IMR-90 (cell line): Measurements from ENCODE around the gene OR6V1. TPM values are rescaled to one million over a fixed set of nuclear protein-coding genes. Genes with fewer than 3 reads are reported as not detected.

ENCODE experiments used
- ATAC-seq: fragments of 200-7000 bp; cut with Tn5 transposase; 2 replicates; pipeline ENCODE4 v1.9.1; 2020; ENCODE audit warnings: low read depth, mild to moderate bottlenecking, moderate library complexity
- BruUV-seq: library from RNA; stranded (reverse); fragments of 400-500 nt; replicated peaks from 2 replicates; lab custom pipeline; 2021; lab: Mats Ljungman, UMichigan
- CTCF ChIA-PET: fragments of 300-600 bp; formaldehyde crosslinking; extraction: SDS; loops from one replicate; lab custom pipeline; 2021; ENCODE audit warnings: antibody characterized with exemption; lab: Yijun Ruan, JAX
- POLR2A ChIA-PET: fragments of 300-600 bp; sonication (Branson Sonifier 250); formaldehyde crosslinking; loops from one replicate; lab custom pipeline; 2022; ENCODE audit warnings: antibody characterized with exemption; ENCODE audit not compliant: unreplicated experiment; lab: Charles Lee
- DNase-seq: peaks from one replicate; pipeline ENCODE4 v3.0.0; 2013
- H2AFZ ChIP-seq: replicated peaks from 2 replicates; pipeline ENCODE3; 2013; ENCODE audit warnings: low read length, mild to moderate bottlenecking; ENCODE audit not compliant: poor library complexity
- H2AK5ac ChIP-seq: 2 replicates; pipeline ENCODE4 v1.6.1; 2013; ENCODE audit warnings: low read depth, low read length, inconsistent platforms
- H2AK9ac ChIP-seq: replicated peaks from 2 replicates; pipeline ENCODE3; 2013; ENCODE audit warnings: mild to moderate bottlenecking, low read depth, low read length, moderate library complexity; ENCODE audit not compliant: poor library complexity
- H2BK120ac ChIP-seq: 2 replicates; pipeline ENCODE4 v1.6.1; 2013; ENCODE audit warnings: low read depth, low read length, inconsistent platforms
- H2BK15ac ChIP-seq: 3 replicates; pipeline ENCODE4 v1.6.1; 2013; ENCODE audit warnings: low read depth, low read length, inconsistent platforms
- H2BK20ac ChIP-seq: 2 replicates; pipeline ENCODE4 v1.6.1; 2013; ENCODE audit warnings: low read depth, mild to moderate bottlenecking, inconsistent platforms, low read length, moderate library complexity
- H2BK5ac ChIP-seq: 2 replicates; pipeline ENCODE4 v1.6.1; 2013; ENCODE audit warnings: mild to moderate bottlenecking, low read depth, low read length, inconsistent platforms; ENCODE audit not compliant: poor library complexity, severe bottlenecking
- H3K14ac ChIP-seq: replicated peaks from 2 replicates; pipeline ENCODE4 v1.6.1; 2013; ENCODE audit warnings: low read depth, low read length, inconsistent platforms
- H3K18ac ChIP-seq: 2 replicates; pipeline ENCODE4 v1.6.1; 2013; ENCODE audit warnings: low read depth, low read length, control low read depth
- H3K23ac ChIP-seq: 2 replicates; pipeline ENCODE4 v1.6.1; 2013; ENCODE audit warnings: low read depth, low read length, inconsistent platforms
- H3K27ac ChIP-seq: 2 replicates; pipeline ENCODE4 v1.5.1; 2013; ENCODE audit warnings: mild to moderate bottlenecking, control low read depth, low read length; ENCODE audit not compliant: insufficient read depth
- H3K27me3 ChIP-seq: 2 replicates; pipeline ENCODE4 v1.6.1; 2013; ENCODE audit warnings: low read length; ENCODE audit not compliant: control insufficient read depth, insufficient read depth
- H3K36me3 ChIP-seq: 2 replicates; pipeline ENCODE4 v1.6.1; 2013; ENCODE audit warnings: low read length, mixed read lengths; ENCODE audit not compliant: control insufficient read depth, insufficient read depth
- H3K4ac ChIP-seq: 2 replicates; pipeline ENCODE4 v1.6.1; 2013; ENCODE audit warnings: low read depth, low read length, inconsistent platforms
- H3K4me1 ChIP-seq: 2 replicates; pipeline ENCODE4 v1.6.1; 2013; ENCODE audit warnings: low read length, mixed read lengths; ENCODE audit not compliant: control insufficient read depth, insufficient read depth
- H3K4me2 ChIP-seq: 2 replicates; pipeline ENCODE4 v1.6.1; 2013; ENCODE audit warnings: low read depth, mild to moderate bottlenecking, control low read depth, low read length, moderate library complexity
- H3K4me3 ChIP-seq: 2 replicates; pipeline ENCODE4 v1.5.1; 2013; ENCODE audit warnings: low read depth, mild to moderate bottlenecking, control low read depth, low read length, moderate library complexity; ENCODE audit not compliant: insufficient read depth
- H3K56ac ChIP-seq: 2 replicates; pipeline ENCODE4 v1.6.1; 2013; ENCODE audit warnings: low read length, inconsistent platforms; ENCODE audit not compliant: insufficient read depth; ENCODE audit errors: extremely low read depth
- H3K79me1 ChIP-seq, 2 experiments: 2 replicates each; pipeline ENCODE4 v1.6.1; 2013; ENCODE audit warnings: low read length in 2 of 2, inconsistent platforms in 1 of 2, low read depth in 1 of 2
- H3K9ac ChIP-seq: 2 replicates; pipeline ENCODE4 v1.6.1; 2013; ENCODE audit warnings: low read depth, low read length, control low read depth
- H3K9me1 ChIP-seq: 2 replicates; pipeline ENCODE4 v1.6.1; 2013; ENCODE audit warnings: low read length, inconsistent platforms; ENCODE audit not compliant: insufficient read depth
- H3K9me3 ChIP-seq: 2 replicates; pipeline ENCODE4 v1.6.1; 2013; ENCODE audit warnings: low read length; ENCODE audit not compliant: control insufficient read depth, insufficient read depth
- H4K20me1 ChIP-seq: 2 replicates; pipeline ENCODE4 v1.6.1; 2013; ENCODE audit warnings: low read length, inconsistent platforms; ENCODE audit not compliant: insufficient read depth
- H4K5ac ChIP-seq: 2 replicates; pipeline ENCODE4 v1.6.1; 2013; ENCODE audit warnings: mild to moderate bottlenecking, low read depth, low read length, control low read depth
- H4K8ac ChIP-seq, 2 experiments: 2 replicates each; pipeline ENCODE4 v1.6.1; 2013; ENCODE audit warnings: low read depth in 2 of 2, low read length in 2 of 2, control low read depth in 1 of 2, inconsistent platforms in 1 of 2
- H4K91ac ChIP-seq: 2 replicates; pipeline ENCODE4 v1.6.1; 2013; ENCODE audit warnings: low read depth, low read length, inconsistent platforms; ENCODE audit not compliant: insufficient read depth
- BHLHE40 ChIP-seq: fragments of 150-350 bp; IDR thresholded peaks from 2 replicates; pipeline ENCODE4 v1.6.1; 2016; ENCODE audit warnings: mild to moderate bottlenecking, low read depth, low read length
- CEBPB ChIP-seq: IDR thresholded peaks from 2 replicates; pipeline ENCODE4 v1.6.1; 2012; ENCODE audit warnings: low read depth, low read length, improper control_type of control experiment
- CHD1 ChIP-seq: IDR thresholded peaks from 2 replicates; pipeline ENCODE4 v1.6.1; 2012; ENCODE audit warnings: low read depth, low read length, improper control_type of control experiment
- CTCF ChIP-seq: conservative IDR thresholded peaks from 2 replicates; pipeline ENCODE4 v1.5.1; 2012; ENCODE audit warnings: mild to moderate bottlenecking, low read depth, low read length, improper control_type of control experiment
- ELK1 ChIP-seq: fragments of 150-350 bp; IDR thresholded peaks from 2 replicates; pipeline ENCODE4 v1.6.1; 2016; ENCODE audit warnings: low read depth, mild to moderate bottlenecking, low read length, moderate library complexity, borderline replicate concordance
- MAFK ChIP-seq: IDR thresholded peaks from 2 replicates; pipeline ENCODE4 v1.6.1; 2012; ENCODE audit warnings: low read depth, low read length, improper control_type of control experiment
- NFE2L2 ChIP-seq: fragments of 150-350 bp; IDR thresholded peaks from 2 replicates; pipeline ENCODE4 v1.6.1; 2016; ENCODE audit warnings: low read depth, mild to moderate bottlenecking, low read length
- POLR2A ChIP-seq: IDR thresholded peaks from 2 replicates; pipeline ENCODE4 v1.6.1; 2012; ENCODE audit warnings: mild to moderate bottlenecking, low read depth, low read length
- RCOR1 ChIP-seq: IDR thresholded peaks from 2 replicates; pipeline ENCODE4 v1.6.1; 2012; ENCODE audit warnings: mild to moderate bottlenecking, low read length, improper control_type of control experiment; ENCODE audit not compliant: insufficient replicate concordance
- RFX5 ChIP-seq: IDR thresholded peaks from 2 replicates; pipeline ENCODE4 v1.8.0; 2012; ENCODE audit warnings: low read depth, mild to moderate bottlenecking, low read length, moderate library complexity
- SMC3 ChIP-seq: fragments of 150-350 bp; IDR thresholded peaks from 2 replicates; pipeline ENCODE4 v1.6.1; 2016; ENCODE audit warnings: low read depth, mild to moderate bottlenecking, antibody characterized with exemption, low read length, moderate library complexity
- WGBS, 2 experiments: methylation state at CpG; one replicate each; pipeline versions ENCODE4 v1.1.5 to v1.1.7; 2013; ENCODE audit warnings: missing lambda C conversion rate in 2 of 2; ENCODE audit not compliant: insufficient read length in 1 of 2; ENCODE audit errors: extremely low coverage in 2 of 2; 5-methylcytosine and 5-hydroxymethylcytosine counted together
- dilution Hi-C: fragments of 300-500 bp; cut with HindIII; formaldehyde crosslinking; loops from one replicate; pipeline ENCODE4 v1.14.3; 2018; ENCODE audit warnings: low sequenced_read_pairs; ENCODE audit not compliant: unreplicated experiment
- in situ Hi-C: fragments of 300-500 bp; cut with MboI; formaldehyde crosslinking; loops from 3 replicates; pipeline ENCODE4 v1.14.3; 2019; ENCODE audit warnings: low sequenced_read_pairs, inconsistent platforms, mixed read lengths
- intact Hi-C: fragments of 100-400 bp; cut with micrococcal nuclease; formaldehyde crosslinking; loops from 2 replicates; pipeline ENCODE4 v1.10.0; 2022
- polyA plus RNA-seq, 3 experiments: library from polyadenylated mRNA; depleted of rRNA; stranded (reverse); fragments of >200 nt; gene quantifications; 2 replicates each; pipeline ENCODE4 v1.2.3, GENCODE V29; 2012; ENCODE audit warnings: low replicate concordance in 1 of 3
- total RNA-seq: library from RNA; depleted of rRNA; stranded (reverse); fragments of >200 nt; gene quantifications from 2 replicates; pipeline ENCODE4 v1.2.3, GENCODE V29; 2012

OR6V1 gene
- total and polyA plus RNA-seq, 2 of the 4 experiments (the other 2 are of a cell fraction), result not detected

GRCh38 chr7:143096146-143096545, 44.0 kb downstream of the OR6V1 start:
- no TSS peak for BruUV-seq
- H4K8ac ChIP-seq, result no peak overlapping the region
- H3K79me1 ChIP-seq, result no peaks in the 10 kb centered on the region
- no peaks in the 10 kb centered on the region for H3K4me1 ChIP-seq
- no peak overlapping the region for H2BK20ac ChIP-seq
- no peak overlapping the region for H2BK120ac ChIP-seq
- TF ChIP-seq ELK1 (no peak), NFE2L2 (no peak), RFX5 (no peak), BHLHE40 (no peak), RCOR1 (no peak), POLR2A (no peak), MAFK (no peak), SMC3 (no peak), CHD1 (no peak), CEBPB (no peak), CTCF (no peak)
- H3K4me3 ChIP-seq, result no peak overlapping the region
- no peak overlapping the region for H2AK9ac ChIP-seq
- no peak overlapping the region for H2BK15ac ChIP-seq
- no peak for ATAC-seq
- no peak for DNase-seq
- no peak overlapping the region for H2BK5ac ChIP-seq
- intact Hi-C loops, result no loop called here
- no peak overlapping the region for H3K4me2 ChIP-seq
- H4K20me1 ChIP-seq, result no peaks in the 10 kb centered on the region
- H2AK5ac ChIP-seq, result no peak overlapping the region
- no peak overlapping the region for H2AFZ ChIP-seq
- CTCF ChIA-PET, result no interaction called here
- H4K5ac ChIP-seq, result no peak overlapping the region
- H3K36me3 ChIP-seq, result no peaks in the 10 kb centered on the region
- POLR2A ChIA-PET, result no interaction called here
- no peak overlapping the region for H3K18ac ChIP-seq
- no peak overlapping the region for H3K27ac ChIP-seq
- no peak overlapping the region for H3K56ac ChIP-seq
- no peaks in the 10 kb centered on the region for H3K27me3 ChIP-seq
- dilution Hi-C loops, result no loop called here
- in situ Hi-C loops, result no loop called here
- 0 out of 2 replicates have a peak, but pooled peaks cover 2% of the 10 kb centered on the region for H3K9me3 ChIP-seq
- H3K9ac ChIP-seq, result no peak overlapping the region
- no CpG with 5 or more reads among the region's 2 CpGs for WGBS, 2 experiments
- H4K91ac ChIP-seq, result no peak overlapping the region
- no peaks in the 10 kb centered on the region for H3K9me1 ChIP-seq
- H3K23ac ChIP-seq, result no peak overlapping the region
- no peak overlapping the region for H3K14ac ChIP-seq
- no peak overlapping the region for H3K4ac ChIP-seq
